Measurements from ENCODE around the gene KRTAP10-3.
"Not testable (repeated sequence)": the region's sequence is repeated elsewhere in the genome, so short reads cannot be mapped to it uniquely, and the experiment has no call there.

Gene KRTAP10-3

DNA sequence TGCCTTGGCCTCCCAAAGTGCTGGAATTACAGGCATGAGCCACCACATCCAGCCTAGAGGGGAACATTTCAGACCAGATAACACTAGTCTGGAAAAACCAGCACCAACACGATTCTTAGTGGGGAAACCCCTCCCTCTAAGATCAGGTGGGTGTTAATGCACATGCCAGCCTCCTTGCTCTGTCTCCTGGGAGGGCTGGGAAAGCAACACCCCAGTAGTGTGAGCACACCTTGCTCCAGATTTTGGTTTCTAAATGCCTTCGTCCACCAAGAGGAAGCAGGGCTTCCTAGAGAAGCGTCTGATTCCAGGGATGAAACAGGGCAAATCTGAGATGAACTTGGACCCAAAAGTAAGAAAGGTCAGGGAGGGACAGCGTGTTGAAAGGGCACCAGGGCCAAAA is 12.7 kb upstream of the KRTAP10-3 start:
- no peak for DNase-seq (ENCODE audit: low spot score)

GRCh38 chr21:44569861-44570517 is 11.4 kb upstream of the KRTAP10-3 start:
- no peak for DNase-seq (ENCODE audit: low spot score)

GRCh38 chr21:44568667-44569556 is 10.3 kb upstream of the KRTAP10-3 start:
- DNase-seq (ENCODE audit: low spot score) = no peak

GRCh38 chr21:44568261-44568660 is 9.7 kb upstream of the KRTAP10-3 start:
- DNase-seq (ENCODE audit: low spot score) = no peak

DNA sequence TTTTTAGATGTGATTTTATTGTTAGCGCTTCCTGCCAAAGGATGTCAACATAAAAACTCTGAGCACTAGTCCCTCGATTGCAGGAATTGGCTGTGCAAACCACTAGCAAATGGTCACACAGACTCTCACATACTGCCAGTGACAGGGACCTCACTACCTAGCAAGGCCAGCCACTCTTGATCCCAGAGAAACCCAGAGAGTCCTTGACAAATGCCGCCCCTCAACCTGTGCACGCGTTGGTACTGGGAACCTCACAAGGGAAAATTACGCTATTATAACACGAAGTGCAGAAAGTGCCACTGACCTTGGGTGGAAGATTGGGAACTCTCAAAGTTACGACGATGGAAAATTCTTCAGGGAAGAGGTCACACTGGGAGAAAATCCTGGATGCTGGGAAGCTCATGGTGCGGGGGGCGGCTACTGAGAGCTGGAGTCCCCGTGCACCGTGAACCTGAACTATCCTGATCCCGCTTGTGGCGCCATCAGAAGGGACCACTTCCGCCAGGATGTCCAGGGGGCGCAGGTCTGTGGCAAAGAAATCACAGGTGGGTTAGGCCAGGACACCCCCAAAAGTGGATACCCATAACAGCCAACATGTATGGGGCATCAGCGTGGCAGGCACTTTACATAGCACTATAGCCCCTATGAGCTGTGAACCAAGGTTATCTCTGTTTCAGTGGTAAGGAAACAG is 9.0 kb upstream of the KRTAP10-3 start:
- DNase-seq (ENCODE audit: low spot score) = no peak

GRCh38 chr21:44566403-44566802 is 7.8 kb upstream of the KRTAP10-3 start:
- no peak for DNase-seq (ENCODE audit: low spot score)

GRCh38 chr21:44564886-44565598 is 6.4 kb upstream of the KRTAP10-3 start:
- no peak for DNase-seq (ENCODE audit: low spot score)

GRCh38 chr21:44564099-44564498 is 5.5 kb upstream of the KRTAP10-3 start:
- DNase-seq (ENCODE audit: low spot score) = no peak

- DNase-seq (ENCODE audit: low spot score) = not testable (repeated sequence)
Observed at GRCh38 chr21:44558329-44558675, 293 bp downstream of the KRTAP10-3 start.

- no peak for DNase-seq (ENCODE audit: low spot score)
Observed at GRCh38 chr21:44557491-44558328, 885 bp downstream of the KRTAP10-3 start.

- no peak for DNase-seq (ENCODE audit: low spot score)
Observed at GRCh38 chr21:44556879-44557278, 1.7 kb downstream of the KRTAP10-3 start.

- no peak for DNase-seq (ENCODE audit: low spot score)
Observed at GRCh38 chr21:44555200-44555875, 3.3 kb downstream of the KRTAP10-3 start.

DNA sequence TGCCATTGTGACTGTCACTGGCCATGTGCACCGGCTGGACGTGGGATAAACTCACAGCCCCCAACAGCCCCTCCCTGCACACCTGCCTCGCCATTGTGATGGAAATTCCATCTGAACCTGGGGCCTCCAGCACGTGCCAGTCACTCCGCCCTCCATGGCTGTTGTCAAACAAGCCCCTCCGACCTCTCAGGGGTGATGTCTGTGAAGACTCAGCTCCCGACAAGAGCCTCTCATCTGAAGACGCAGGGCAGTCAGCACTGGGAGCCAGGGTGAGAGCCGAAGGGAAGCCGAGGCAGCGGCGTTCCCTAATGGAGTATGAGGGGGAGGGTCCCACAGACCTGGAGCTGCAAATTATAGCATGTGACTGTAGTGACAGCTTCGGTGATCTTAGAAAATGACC is 5.9 kb downstream of the KRTAP10-3 start:
- DNase-seq (ENCODE audit: low spot score) = no peak

GRCh38 chr21:44552136-44552535 is 6.5 kb downstream of the KRTAP10-3 start:
- DNase-seq (ENCODE audit: low spot score) = no peak

DNA sequence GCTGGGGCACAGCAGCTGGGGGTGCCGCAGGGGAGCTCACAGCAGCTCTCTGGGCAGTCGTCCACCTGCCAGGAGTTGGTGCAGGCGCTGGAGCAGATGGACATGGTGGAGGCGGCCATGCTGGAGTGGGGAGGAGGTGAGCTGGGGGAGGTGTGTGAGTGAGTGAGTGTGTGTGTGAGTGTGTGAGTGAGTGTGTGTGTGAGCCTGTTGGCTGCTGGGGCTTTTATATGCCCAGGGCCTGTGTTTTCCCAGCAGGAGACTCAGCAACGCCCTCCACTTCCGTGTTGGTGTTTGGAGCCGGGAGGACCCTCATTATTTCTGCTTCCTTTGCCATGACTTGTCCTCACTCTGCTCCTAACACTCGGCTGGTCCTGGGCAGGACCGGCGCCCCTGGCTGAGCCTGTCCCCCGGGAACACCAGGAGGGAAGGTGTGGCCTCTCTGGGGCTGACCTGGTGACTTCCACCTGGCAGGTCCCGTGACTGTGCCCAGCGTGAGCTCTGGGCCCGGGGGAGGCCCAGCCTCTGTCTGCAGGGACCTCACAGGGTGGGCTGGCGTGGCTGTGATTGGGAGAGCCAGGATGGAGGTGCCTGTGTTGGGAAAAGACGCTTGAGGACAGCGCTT is 7.1 kb downstream of the KRTAP10-3 start, which contains the start of gene KRTAP10-2:
TSS of gene KRTAP10-2 (minus strand) at position 166 of the 622 bp plus-strand sequence. CDS start at position 119, 47 bp downstream.
- DNase-seq (ENCODE audit: low spot score) = no peak

DNA sequence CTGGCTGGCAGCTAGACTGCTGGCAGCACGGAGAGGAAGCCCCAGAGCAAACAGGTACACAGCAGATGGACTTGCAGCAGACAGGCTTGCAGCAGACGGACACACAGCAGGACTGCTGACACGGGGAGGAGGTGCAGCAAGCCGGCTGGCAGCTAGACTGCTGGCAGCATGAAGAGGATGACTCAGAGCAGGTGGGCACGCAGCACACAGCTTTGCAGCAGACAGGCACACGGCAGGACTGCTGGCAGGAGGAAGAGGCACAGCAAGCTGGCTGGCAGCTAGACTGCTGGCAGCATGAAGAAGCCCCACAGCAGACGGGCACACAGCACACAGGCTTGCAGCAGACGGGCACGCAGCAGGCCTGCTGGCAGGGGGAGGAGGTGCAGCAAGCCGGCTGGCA is 7.8 kb downstream of the KRTAP10-3 start:
- no peak for DNase-seq (ENCODE audit: low spot score)

- DNase-seq (ENCODE audit: low spot score) = not testable (repeated sequence)
Observed at GRCh38 chr21:44550285-44550684, 8.3 kb downstream of the KRTAP10-3 start.

DNA sequence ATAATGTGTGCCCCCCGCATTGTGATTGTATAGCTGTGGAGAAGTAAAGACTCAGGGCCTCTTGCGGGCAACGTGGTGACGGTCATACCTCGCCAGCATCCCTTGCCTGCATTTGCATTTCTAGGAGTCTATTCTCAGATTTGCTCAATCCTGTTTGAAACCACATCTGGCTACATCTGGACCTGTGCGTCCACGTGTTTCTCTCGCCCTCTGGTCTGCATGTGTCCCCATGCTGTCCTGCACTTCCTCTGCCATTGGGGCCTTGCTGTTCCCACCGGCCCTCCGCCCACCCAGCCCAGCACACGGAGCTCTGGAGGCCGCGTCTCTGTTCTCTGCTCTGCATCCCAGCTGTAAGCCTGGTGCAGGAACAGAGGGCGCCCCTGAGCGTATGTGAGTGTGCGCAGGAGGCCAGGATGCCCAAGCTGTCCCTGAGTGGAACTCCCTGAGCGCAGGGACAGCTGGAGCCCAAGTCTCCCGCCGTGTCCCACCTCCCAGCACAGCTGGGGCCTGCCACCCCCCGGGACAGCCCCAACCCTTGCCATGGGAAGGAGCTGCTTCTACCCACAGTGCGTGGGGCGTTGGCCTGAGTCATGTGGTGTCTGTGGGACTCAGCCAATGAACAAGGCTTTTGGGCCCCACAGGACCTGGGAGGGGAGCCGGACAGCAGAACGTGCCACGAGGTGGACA is 8.9 kb downstream of the KRTAP10-3 start:
- no peak for DNase-seq (ENCODE audit: low spot score)

GRCh38 chr21:44548922-44549321 is 9.7 kb downstream of the KRTAP10-3 start:
- no peak for DNase-seq (ENCODE audit: low spot score)

DNA sequence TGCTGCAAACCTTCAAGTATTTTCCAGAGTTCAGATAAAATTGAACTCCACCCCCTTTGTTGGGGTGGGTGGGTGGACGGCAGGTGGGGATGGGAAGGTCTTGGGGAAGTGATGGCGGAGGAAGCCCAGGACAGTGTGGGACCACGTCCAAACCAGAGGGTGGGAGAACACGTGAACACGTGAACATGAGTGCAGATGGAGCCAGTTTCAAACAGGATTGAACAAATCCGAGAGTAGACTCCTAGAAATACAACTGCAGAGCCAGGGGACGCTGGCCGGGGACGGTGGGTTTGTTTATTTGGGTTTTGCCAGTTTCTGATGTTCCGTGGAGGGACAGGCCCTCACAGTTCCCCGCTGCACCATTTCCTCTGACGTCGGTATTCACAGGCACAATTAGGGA is 10.2 kb downstream of the KRTAP10-3 start:
- no peak for DNase-seq (ENCODE audit: low spot score)

All from CD4-positive, alpha-beta T cell treated with Interleukin-2 at 100 ng/mL for 4 hours (primary cell).